ENCODE results near the gene GATA2.

GRCh38 chr3:128479558-128480086, 13.4 kb downstream of the GATA2 start:
- TF ChIP-seq CTCF (conservative IDR thresholded peaks at IDR 0.05; ENCODE audit: low read depth in 2 of 2) = no peak
- TF ChIP-seq EZH2phosphoT487 (IDR thresholded peaks at IDR 0.05; ENCODE audit: unreplicated experiment) = no peak
- no peak for TF ChIP-seq JUNB (IDR thresholded peaks at IDR 0.05; ENCODE audit: unreplicated experiment)
- TF ChIP-seq CREB1 (CRISPR knock-in tag; IDR thresholded peaks at IDR 0.05; ENCODE audit: low read depth) = no peak
- TF ChIP-seq POLR2AphosphoS5 (IDR thresholded peaks at IDR 0.05; ENCODE audit: low read depth) = no peak
- no peak for TF ChIP-seq EZH2 (IDR thresholded peaks at IDR 0.05; ENCODE audit: low read depth, unreplicated experiment)

Data from GM23338 (cell line).